Osteocyte (in vitro differentiated cells): Measurements from ENCODE around the gene GIMAP2. TPM values are rescaled to one million over a fixed set of nuclear protein-coding genes. Genes with fewer than 3 reads are reported as not detected.

Experiments used
- DNase-seq: peaks from one replicate; pipeline ENCODE4 v3.0.0; 2021; ENCODE audit warnings: mixed read lengths; ENCODE audit not compliant: unreplicated experiment; ENCODE audit errors: extremely low spot score
- H3K27ac Mint-ChIP-seq: one replicate; pipeline ENCODE4 v1.8.0; 2021; ENCODE audit warnings: mild to moderate bottlenecking, mixed read lengths; ENCODE audit not compliant: unreplicated experiment
- H3K27me3 Mint-ChIP-seq: one replicate; pipeline ENCODE4 v1.8.0; 2021; ENCODE audit warnings: mixed read lengths; ENCODE audit not compliant: unreplicated experiment
- H3K36me3 Mint-ChIP-seq: one replicate; pipeline ENCODE4 v1.8.0; 2021; ENCODE audit warnings: mixed read lengths; ENCODE audit not compliant: unreplicated experiment
- H3K4me1 Mint-ChIP-seq: one replicate; pipeline ENCODE4 v1.8.0; 2021; ENCODE audit warnings: mixed read lengths; ENCODE audit not compliant: unreplicated experiment
- H3K4me3 Mint-ChIP-seq: one replicate; pipeline ENCODE4 v1.8.0; 2021; ENCODE audit warnings: mild to moderate bottlenecking, moderate library complexity, mixed read lengths; ENCODE audit not compliant: unreplicated experiment
- H3K9me3 Mint-ChIP-seq: one replicate; pipeline ENCODE4 v1.8.0; 2021; ENCODE audit warnings: mixed read lengths; ENCODE audit not compliant: unreplicated experiment
- total RNA-seq: library from RNA; stranded (reverse); gene quantifications from 2 replicates; pipeline ENCODE4 v1.2.1, GENCODE V29; 2021
- TF ChIP-seq, protein P1 (sequence below): fragments of 200-600 bp; sonication (generic); IDR thresholded peaks from 2 replicates; pipeline ENCODE4 v1.5.0; 2021; ENCODE audit warnings: antibody characterized with exemption, mild to moderate bottlenecking, moderate library complexity

GIMAP2 gene
- total RNA-seq, 1 donor from 2014 or later = not detected

DNA sequence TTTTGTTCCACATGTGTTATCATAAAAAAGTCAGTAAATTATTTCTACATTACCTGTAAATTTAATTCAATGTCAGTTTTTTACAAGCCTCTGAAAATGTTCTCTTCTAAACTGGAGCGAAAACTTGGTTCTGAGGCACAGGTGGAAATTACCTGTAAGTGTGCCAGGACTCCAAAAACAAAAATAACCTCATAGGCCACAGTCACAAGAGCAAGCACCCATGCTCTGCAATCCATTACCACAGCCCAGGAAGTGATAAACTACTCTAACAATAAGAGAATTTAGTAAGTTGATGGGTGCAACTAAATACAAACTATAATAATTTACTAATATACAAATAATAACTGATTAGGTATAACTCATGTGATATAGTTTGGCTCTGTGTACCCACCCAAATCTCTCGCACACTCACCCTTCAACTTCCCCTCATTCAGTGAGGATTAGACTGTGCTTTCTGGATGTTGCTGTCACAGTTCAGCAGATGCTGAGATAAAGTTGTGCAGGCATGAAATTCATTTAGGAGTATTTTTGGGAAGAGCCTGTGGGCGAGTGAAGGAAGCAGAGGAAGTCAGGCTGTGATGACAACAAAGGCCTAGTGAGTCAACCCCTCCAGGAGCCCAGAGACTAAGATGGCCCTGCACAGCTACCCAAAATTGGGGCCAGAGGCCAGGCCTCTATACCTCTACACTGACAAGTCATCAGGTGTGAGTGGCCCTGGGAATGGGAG, 37.0 kb upstream of the GIMAP2 start:
- H3K27me3 Mint-ChIP-seq = no peaks in the 10 kb centered on the region
- DNase-seq = no peak
- peaks cover 37% of the 10 kb centered on the region for H3K9me3 Mint-ChIP-seq
- H3K27ac Mint-ChIP-seq = no peak overlapping the region
- TF ChIP-seq, protein P1, sequence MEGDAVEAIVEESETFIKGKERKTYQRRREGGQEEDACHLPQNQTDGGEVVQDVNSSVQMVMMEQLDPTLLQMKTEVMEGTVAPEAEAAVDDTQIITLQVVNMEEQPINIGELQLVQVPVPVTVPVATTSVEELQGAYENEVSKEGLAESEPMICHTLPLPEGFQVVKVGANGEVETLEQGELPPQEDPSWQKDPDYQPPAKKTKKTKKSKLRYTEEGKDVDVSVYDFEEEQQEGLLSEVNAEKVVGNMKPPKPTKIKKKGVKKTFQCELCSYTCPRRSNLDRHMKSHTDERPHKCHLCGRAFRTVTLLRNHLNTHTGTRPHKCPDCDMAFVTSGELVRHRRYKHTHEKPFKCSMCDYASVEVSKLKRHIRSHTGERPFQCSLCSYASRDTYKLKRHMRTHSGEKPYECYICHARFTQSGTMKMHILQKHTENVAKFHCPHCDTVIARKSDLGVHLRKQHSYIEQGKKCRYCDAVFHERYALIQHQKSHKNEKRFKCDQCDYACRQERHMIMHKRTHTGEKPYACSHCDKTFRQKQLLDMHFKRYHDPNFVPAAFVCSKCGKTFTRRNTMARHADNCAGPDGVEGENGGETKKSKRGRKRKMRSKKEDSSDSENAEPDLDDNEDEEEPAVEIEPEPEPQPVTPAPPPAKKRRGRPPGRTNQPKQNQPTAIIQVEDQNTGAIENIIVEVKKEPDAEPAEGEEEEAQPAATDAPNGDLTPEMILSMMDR = no peak
- no peak overlapping the region for H3K4me3 Mint-ChIP-seq
- H3K36me3 Mint-ChIP-seq = no peaks in the 10 kb centered on the region
- no peaks in the 10 kb centered on the region for H3K4me1 Mint-ChIP-seq

DNA sequence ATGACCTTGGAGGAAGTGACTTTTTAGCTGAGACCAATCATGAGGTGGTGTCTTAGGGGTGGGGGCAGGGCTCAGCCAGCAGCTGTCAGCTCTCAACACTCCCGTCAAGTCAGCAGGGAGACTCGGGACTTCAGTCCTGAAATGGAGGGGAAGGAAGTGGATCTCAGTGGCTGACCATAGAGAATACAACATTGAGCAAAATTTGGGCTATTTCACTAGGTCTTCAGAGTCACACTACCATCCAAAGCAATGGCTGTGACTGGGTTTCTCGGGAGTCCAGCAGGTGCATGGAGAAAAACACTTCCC, 36.5 kb upstream of the GIMAP2 start:
- Mint-ChIP-seq H3K27ac (no peak overlapping the region), H3K4me1 (no peaks in the 10 kb centered on the region), H3K27me3 (no peaks in the 10 kb centered on the region), H3K4me3 (no peak overlapping the region), H3K36me3 (no peaks in the 10 kb centered on the region), H3K9me3 (peaks cover 32% of the 10 kb centered on the region)
- no peak for DNase-seq
- TF ChIP-seq, protein P1 = no peak

DNA sequence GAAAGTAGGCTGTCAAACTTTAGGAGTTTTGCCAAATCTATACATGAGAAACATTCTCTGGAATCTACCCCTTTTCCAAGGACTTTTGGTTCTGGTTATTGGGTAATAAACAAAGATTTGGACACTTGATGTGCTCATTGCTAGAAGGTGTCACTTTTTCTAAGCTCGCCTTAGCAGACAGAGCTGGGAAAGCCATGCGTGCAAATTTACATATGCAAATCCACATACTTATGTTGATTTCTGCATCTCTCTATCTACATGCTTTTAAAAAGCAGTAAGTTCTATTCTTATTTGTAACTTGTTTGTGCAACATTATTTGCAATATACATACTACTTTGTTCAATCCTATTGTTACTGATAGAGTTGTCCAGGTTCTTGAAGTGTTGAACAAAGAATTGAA, 30.8 kb upstream of the GIMAP2 start:
- Mint-ChIP-seq H3K36me3 (no peaks in the 10 kb centered on the region), H3K27me3 (no peaks in the 10 kb centered on the region), H3K27ac (no peak overlapping the region), H3K4me3 (no peak overlapping the region), H3K4me1 (no peaks in the 10 kb centered on the region), H3K9me3 (peaks cover 12% of the 10 kb centered on the region)
- DNase-seq = no peak
- TF ChIP-seq, protein P1 = no peak

DNA sequence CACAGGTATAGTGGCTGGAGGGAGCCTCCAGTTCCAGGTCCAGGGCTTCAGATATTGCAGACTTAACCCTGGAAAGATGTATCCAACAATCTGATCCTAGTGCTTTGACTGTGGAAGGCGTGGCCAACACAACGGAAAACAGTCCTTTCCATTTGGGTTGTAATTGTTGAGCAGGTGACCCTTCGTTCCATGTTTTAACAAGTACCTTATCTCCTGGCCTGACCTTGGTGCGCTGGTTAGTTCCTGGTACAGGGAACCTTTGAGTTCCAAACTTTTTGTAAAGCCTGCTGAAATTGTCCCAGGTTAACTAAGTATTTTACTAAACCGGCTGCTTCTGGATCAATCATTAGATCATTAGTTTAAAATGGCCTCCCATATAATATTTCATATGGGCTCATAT, 29.5 kb upstream of the GIMAP2 start:
- Mint-ChIP-seq H3K4me3 (no peak overlapping the region), H3K27ac (no peak overlapping the region), H3K27me3 (no peaks in the 10 kb centered on the region), H3K9me3 (peaks cover 12% of the 10 kb centered on the region), H3K36me3 (no peaks in the 10 kb centered on the region), H3K4me1 (no peaks in the 10 kb centered on the region)
- TF ChIP-seq, protein P1 = no peak
- no peak for DNase-seq

DNA sequence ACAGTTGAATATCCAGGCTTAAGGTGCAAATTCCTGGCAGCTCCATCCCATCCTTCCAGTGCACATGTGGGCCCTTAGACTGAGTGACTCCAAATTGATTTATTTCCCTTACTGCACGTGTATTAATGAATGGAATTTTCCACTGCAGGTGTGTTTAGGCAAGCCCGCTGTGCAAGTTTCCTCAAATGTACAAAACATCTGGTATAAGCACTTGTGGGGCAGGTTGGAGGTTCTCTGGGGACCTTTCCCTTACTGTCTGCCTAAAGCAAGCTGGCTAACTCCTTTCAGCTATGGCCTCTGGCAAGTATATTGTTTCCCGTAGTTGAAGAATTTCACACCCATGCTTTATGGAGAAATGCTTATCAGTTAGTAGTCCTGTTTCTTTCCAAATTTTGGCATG, 28.0 kb upstream of the GIMAP2 start:
- Mint-ChIP-seq H3K27ac (no peak overlapping the region), H3K4me1 (no peaks in the 10 kb centered on the region), H3K27me3 (no peaks in the 10 kb centered on the region), H3K4me3 (no peak overlapping the region), H3K36me3 (no peaks in the 10 kb centered on the region), H3K9me3 (peaks cover 5% of the 10 kb centered on the region)
- DNase-seq = no peak
- TF ChIP-seq, protein P1 = no peak
